ENCODE measurements around the gene FHAD1. TPM values are rescaled to one million over a fixed set of nuclear protein-coding genes. Genes with fewer than 3 reads are reported as not detected.
A peak's percentile ranks its signal among the peaks of the same experiment; 100 is the strongest.

The FHAD1 gene
- total RNA-seq (2014; rRNA removed; shearing (Covaris generic)), result 0.19 and 0.47 TPM in 2 replicates

GRCh38 chr1:15246960-15247614, at the start of gene FHAD1:
TSS of gene FHAD1 (plus strand) at chr1:15247223. CDS start at chr1:15251785, 4,562 bp downstream.
- H3K4me3 ChIP-seq, result peak within 1 kb of the TSS; percentile 45
- H3K9me3 ChIP-seq (replicated peaks), result no peaks in the 10 kb centered on the region
- peak; percentile 64 to 83 for DNase-seq (ENCODE audit: low read depth in 1 of 2, low spot score in 2 of 2)
- no peaks in the 10 kb centered on the region for H3K36me3 ChIP-seq
- H3K27me3 ChIP-seq (replicated peaks), result 0 out of 2 replicates have a peak, but pooled peaks cover 3% of the 10 kb centered on the region
- H3K27ac ChIP-seq, result 0 out of 2 replicates have a peak within 1 kb of the TSS, but pooled peaks have one; percentile 31
- peaks cover 14% of the 10 kb centered on the region for H3K4me1 ChIP-seq (replicated peaks)

GRCh38 chr1:15197591-15198447, 49.2 kb upstream of the FHAD1 start:
- H3K27me3 ChIP-seq (replicated peaks), result no peaks in the 10 kb centered on the region
- H3K9me3 ChIP-seq (replicated peaks), result no peaks in the 10 kb centered on the region
- H3K36me3 ChIP-seq, result no peaks in the 10 kb centered on the region
- no peak overlapping the region for H3K4me3 ChIP-seq
- DNase-seq (ENCODE audit: low read depth in 1 of 2, low spot score in 2 of 2), result no peak
- H3K27ac ChIP-seq, result no peak overlapping the region
- peaks cover 9% of the 10 kb centered on the region for H3K4me1 ChIP-seq (replicated peaks)

GRCh38 chr1:15198684-15199083, 48.3 kb upstream of the FHAD1 start:
- H3K4me1 ChIP-seq (replicated peaks), result peaks cover 9% of the 10 kb centered on the region
- H3K4me3 ChIP-seq, result no peak overlapping the region
- H3K27ac ChIP-seq, result no peak overlapping the region
- H3K27me3 ChIP-seq (replicated peaks), result no peaks in the 10 kb centered on the region
- H3K36me3 ChIP-seq, result no peaks in the 10 kb centered on the region
- DNase-seq (ENCODE audit: low read depth in 1 of 2, low spot score in 2 of 2), result no peak
- H3K9me3 ChIP-seq (replicated peaks), result no peaks in the 10 kb centered on the region

- H3K27ac ChIP-seq, result peak overlapping the region; percentile 7; the same call in 1 of the 2 replicates
- no peaks in the 10 kb centered on the region for H3K9me3 ChIP-seq (replicated peaks)
- no peaks in the 10 kb centered on the region for H3K27me3 ChIP-seq (replicated peaks)
- no peaks in the 10 kb centered on the region for H3K36me3 ChIP-seq
- no peak for DNase-seq (ENCODE audit: low read depth in 1 of 2, low spot score in 2 of 2)
- no peak overlapping the region for H3K4me3 ChIP-seq
- H3K4me1 ChIP-seq (replicated peaks), result peaks cover 9% of the 10 kb centered on the region
Observed at GRCh38 chr1:15201221-15201620, 45.8 kb upstream of the FHAD1 start.

GRCh38 chr1:15201849-15202551, 45.0 kb upstream of the FHAD1 start:
- H3K4me1 ChIP-seq (replicated peaks), result peaks cover 9% of the 10 kb centered on the region
- H3K27ac ChIP-seq, result no peak overlapping the region
- H3K27me3 ChIP-seq (replicated peaks), result no peaks in the 10 kb centered on the region
- DNase-seq (ENCODE audit: low read depth in 1 of 2, low spot score in 2 of 2), result no peak
- no peaks in the 10 kb centered on the region for H3K9me3 ChIP-seq (replicated peaks)
- H3K36me3 ChIP-seq, result no peaks in the 10 kb centered on the region
- H3K4me3 ChIP-seq, result no peak overlapping the region

GRCh38 chr1:15204931-15205330, 42.1 kb upstream of the FHAD1 start:
- no peak overlapping the region for H3K27ac ChIP-seq
- no peaks in the 10 kb centered on the region; the same call in 1 of the 2 replicates for H3K36me3 ChIP-seq
- no peak overlapping the region for H3K4me3 ChIP-seq
- DNase-seq (ENCODE audit: low read depth in 1 of 2, low spot score in 2 of 2), result no peak
- no peaks in the 10 kb centered on the region for H3K9me3 ChIP-seq (replicated peaks)
- peaks cover 9% of the 10 kb centered on the region for H3K4me1 ChIP-seq (replicated peaks)
- no peaks in the 10 kb centered on the region for H3K27me3 ChIP-seq (replicated peaks)

- no peak overlapping the region for H3K27ac ChIP-seq
Observed at GRCh38 chr1:15205586-15206346, 41.3 kb upstream of the FHAD1 start.

GRCh38 chr1:15206418-15207030, 40.5 kb upstream of the FHAD1 start:
- H3K4me1 ChIP-seq (replicated peaks), result no peaks in the 10 kb centered on the region
- no peak overlapping the region for H3K4me3 ChIP-seq
- no peaks in the 10 kb centered on the region for H3K9me3 ChIP-seq (replicated peaks)
- H3K36me3 ChIP-seq, result no peaks in the 10 kb centered on the region; the same call in 1 of the 2 replicates
- H3K27me3 ChIP-seq (replicated peaks), result no peaks in the 10 kb centered on the region
- no peak overlapping the region for H3K27ac ChIP-seq
- DNase-seq (ENCODE audit: low read depth in 1 of 2, low spot score in 2 of 2), result no peak

More at GRCh38 chr1:15205586-15206346, 41.3 kb upstream of the FHAD1 start:
- Histone ChIP-seq H3K9me3 (replicated peaks) (no peaks in the 10 kb centered on the region), H3K4me3 (no peak overlapping the region), H3K27me3 (replicated peaks) (no peaks in the 10 kb centered on the region), H3K4me1 (replicated peaks) (peaks cover 3% of the 10 kb centered on the region), H3K36me3 (no peaks in the 10 kb centered on the region; the same call in 1 of the 2 replicates)
- no peak for DNase-seq (ENCODE audit: low read depth in 1 of 2, low spot score in 2 of 2)

GRCh38 chr1:15207031-15207828, 39.8 kb upstream of the FHAD1 start:
- Histone ChIP-seq H3K36me3 (no peaks in the 10 kb centered on the region; the same call in 1 of the 2 replicates), H3K4me1 (replicated peaks) (no peaks in the 10 kb centered on the region), H3K27me3 (replicated peaks) (no peaks in the 10 kb centered on the region), H3K27ac (no peak overlapping the region), H3K4me3 (no peak overlapping the region), H3K9me3 (replicated peaks) (no peaks in the 10 kb centered on the region)
- no peak for DNase-seq (ENCODE audit: low read depth in 1 of 2, low spot score in 2 of 2)

GRCh38 chr1:15207829-15208429, 39.1 kb upstream of the FHAD1 start:
- H3K36me3 ChIP-seq, result no peaks in the 10 kb centered on the region; the same call in 1 of the 2 replicates
- H3K9me3 ChIP-seq (replicated peaks), result no peaks in the 10 kb centered on the region

GRCh38 chr1:15210651-15211375, 36.2 kb upstream of the FHAD1 start:
- H3K9me3 ChIP-seq (replicated peaks), result no peaks in the 10 kb centered on the region
- H3K27me3 ChIP-seq (replicated peaks), result no peaks in the 10 kb centered on the region
- no peak overlapping the region for H3K27ac ChIP-seq
- no peaks in the 10 kb centered on the region for H3K4me1 ChIP-seq (replicated peaks)
- DNase-seq (ENCODE audit: low read depth in 1 of 2, low spot score in 2 of 2), result no peak
- H3K4me3 ChIP-seq, result no peak overlapping the region
- H3K36me3 ChIP-seq, result peaks cover 6% of the 10 kb centered on the region; the same call in 1 of the 2 replicates

More at GRCh38 chr1:15207829-15208429, 39.1 kb upstream of the FHAD1 start:
- no peaks in the 10 kb centered on the region for H3K27me3 ChIP-seq (replicated peaks)
- H3K27ac ChIP-seq, result no peak overlapping the region
- DNase-seq (ENCODE audit: low read depth in 1 of 2, low spot score in 2 of 2), result no peak
- H3K4me3 ChIP-seq, result no peak overlapping the region
- H3K4me1 ChIP-seq (replicated peaks), result no peaks in the 10 kb centered on the region
